Activated CD4-positive, alpha-beta T cell treated with anti-CD3 and anti-CD28 coated beads for 48 hours (primary cell): ENCODE results near the gene MBNL2.

Experiments
- DNase-seq: peaks from one replicate; pipeline ENCODE4 v3.0.0-alpha.2; 2020

MBNL2 gene

DNA sequence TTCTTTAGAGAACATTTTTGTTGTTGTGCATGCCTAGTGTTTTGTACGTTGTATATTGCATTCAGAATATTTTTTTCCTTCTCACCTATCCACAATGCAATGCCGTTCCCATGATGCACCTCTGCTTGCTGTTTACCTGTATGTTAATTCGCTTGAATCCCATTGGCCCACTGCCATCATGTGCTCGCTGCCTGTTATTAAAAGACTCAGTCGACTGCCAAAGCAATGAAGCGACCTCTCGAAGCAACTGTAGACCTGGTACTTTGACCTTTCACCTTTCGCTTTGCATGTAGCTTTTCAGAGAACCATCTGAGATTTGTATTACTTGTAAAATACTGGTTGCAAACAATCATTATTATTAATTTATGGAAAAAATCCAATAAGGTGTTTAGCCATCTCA is 134.5 kb downstream of the MBNL2 start:
- DNase-seq = no peak

DNA sequence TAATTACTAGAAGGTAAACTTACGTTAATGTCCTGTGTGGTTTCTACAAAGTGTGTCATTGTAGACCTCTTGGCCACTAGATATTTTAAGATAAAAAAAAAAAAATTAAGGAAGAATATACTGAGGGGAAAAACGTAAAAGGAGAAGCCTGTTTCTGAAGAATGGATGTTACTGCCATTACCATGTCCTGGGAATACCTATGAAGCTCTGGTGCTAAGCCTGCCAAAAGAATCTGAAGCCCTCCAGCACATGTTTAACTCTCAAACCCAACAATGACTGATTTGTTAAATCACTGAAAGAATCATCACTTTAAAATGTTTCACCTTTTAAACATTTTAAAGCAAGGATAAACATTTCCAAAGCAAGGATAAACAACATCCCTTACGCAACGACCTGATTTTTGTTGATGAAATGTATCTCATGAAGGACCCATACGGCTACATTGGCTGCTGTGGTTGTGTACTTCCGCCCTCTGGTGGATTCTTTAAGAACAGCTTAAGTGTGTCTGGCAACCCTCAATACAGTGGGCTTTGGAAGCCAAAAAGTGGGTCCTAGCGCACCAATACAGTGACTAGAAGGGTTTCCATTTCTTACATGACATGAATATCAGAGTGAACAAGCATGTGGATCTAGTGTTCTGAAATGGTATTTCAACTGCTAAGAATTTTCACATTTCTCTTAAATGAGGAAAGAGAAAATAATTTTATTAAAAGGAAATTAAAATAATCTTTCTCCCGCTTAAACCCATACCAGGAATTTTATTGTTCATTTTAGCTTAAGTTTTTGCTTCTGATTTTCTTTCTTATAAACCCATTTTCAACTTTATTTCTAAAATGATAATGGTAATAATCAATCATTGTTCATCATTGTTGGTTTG is 137.3 kb downstream of the MBNL2 start:
- DNase-seq = peak; percentile 54

DNA sequence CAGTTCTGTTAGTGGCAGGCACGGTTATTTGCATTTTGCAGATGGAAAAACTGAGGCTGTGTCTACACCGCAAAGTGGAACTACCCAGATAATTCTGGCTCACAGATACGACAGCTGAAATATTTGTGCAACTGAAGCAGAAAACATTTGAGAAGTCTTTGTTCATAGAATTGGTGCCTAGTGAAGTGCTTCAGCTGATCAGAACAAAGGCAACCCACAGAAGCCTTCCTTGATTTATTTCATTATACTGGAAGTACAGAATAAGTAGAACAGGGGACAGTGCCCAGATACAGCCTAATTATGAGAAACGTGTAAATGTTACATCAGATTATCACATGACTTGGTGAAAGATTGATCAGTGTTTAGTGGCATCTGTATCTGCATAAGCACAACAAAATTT is 138.5 kb downstream of the MBNL2 start:
- no peak for DNase-seq

DNA sequence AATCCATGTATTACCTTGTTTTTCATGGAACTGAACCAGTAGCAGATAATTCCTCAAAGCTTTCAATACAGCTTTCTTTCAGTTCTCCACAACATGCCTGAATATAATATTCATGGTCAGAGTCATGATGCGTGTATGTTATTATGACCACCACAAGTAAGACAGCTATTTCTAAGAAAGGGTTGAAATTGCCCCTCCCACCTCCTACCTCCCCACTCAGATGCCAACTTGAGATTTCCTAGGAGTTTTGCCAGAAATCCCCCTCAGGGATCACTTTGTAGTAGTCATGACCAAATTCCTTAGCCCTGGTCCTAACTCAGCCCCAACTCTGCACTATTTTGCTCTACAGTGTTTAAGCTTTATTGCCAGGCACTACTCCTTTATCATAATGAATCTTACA is 141.9 kb downstream of the MBNL2 start:
- no peak for DNase-seq

DNA sequence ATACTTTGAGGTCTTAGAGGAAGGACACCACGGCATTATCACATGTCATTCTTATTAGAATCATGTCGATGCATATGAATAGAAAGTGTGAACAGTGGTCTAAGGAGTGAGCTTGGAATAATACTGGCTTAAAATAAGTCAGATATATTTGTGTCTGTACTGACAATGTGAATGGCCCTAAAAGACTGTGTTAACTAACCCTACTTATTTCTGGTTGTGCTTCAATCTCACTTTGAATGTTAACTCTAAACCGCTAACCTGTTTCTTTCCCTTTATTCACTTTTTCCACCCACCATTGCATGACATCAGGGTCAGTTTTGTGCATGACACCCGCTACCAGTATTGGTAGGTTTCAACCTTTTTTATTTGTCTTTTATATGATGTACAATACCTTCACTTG is 142.7 kb downstream of the MBNL2 start:
- no peak for DNase-seq

DNA sequence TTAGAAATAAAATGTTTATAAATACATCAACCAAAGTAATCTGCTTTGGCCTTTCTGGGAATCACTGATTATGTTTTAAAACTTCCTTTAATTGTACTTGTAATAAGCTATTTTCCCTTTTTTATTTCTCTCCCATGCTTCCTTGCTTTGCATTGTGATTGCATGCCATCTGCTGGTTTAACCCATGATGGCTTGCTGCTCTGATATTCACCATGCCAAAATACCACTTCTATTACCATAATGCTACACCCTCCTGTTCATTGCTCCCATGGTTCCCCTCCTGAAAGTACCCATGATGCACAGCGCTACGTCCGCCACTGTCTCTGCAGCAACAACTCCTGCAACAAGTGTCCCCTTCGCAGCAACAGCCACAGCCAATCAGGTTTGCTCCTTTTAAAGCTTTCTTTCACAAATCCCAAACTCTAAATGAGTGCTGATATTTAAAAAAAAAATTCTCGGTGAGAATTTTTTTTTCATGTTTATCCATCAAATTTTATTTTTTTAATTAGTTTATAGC is 144.1 kb downstream of the MBNL2 start:
- DNase-seq = no peak

DNA sequence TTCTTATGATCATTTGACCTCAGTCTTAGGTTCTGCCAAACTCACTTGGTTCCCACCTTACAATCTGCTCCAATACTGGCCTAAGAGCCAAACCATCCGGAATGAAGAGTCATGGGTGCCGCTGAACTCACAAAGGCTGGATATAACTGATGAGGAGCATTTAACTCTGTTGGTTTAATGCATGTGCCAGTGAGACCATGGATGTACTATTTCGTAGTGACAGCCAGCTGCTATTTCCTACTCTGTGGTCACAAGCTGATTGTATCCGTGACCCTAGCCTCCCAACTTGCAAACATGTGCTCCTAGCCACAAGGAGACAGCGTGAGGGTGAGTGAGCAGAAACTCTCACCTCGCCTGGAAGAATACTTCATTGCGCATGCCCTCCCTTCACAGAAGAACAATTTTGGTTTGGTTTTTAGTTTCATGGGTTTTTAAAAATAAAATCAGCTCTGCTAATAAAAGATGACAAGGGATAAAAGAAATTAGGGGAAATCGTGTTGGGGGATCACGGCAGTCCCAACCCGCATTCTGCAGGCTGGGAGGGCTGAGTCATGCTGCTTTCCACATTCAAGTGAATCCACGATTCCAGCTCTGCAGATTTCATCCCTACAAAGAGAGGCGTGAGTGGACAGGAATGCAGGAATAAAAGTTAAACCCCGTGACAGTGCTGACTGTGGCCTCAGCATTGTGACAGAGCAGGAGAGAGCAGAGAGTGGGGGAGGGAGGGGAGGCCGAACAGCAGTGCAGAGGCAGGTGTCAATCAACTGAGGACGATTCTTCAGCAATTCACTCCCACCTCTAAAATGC is 145.1 kb downstream of the MBNL2 start:
- no peak for DNase-seq

DNA sequence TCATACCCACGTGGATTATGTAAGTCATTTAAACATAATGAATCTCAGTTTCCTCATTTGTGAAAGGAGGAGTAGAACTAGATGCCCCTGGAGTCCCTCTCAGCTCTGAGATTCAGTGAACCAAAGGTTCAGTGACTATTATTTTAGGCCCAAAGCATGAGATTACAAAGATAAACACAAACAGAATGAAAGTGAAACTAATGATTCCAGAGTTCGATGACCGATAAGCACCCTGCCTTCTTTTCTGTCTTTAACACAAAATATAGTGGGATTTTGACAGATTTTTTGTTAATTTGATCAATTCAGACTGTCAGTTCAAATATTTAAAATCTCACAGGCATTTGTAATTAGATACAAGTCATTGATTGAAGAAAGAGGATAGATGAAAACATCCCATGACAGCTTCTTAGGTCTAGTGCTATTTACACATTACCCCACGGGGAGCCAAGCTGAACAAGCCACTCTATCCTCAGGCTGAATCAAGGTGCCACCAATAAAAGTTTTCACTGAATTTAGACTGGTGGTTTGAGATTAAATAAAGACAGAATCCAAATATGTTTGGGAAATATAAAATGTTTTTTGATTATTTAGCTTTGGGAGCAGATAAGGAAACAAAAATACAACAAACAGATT is 147.2 kb downstream of the MBNL2 start:
- DNase-seq = no peak

DNA sequence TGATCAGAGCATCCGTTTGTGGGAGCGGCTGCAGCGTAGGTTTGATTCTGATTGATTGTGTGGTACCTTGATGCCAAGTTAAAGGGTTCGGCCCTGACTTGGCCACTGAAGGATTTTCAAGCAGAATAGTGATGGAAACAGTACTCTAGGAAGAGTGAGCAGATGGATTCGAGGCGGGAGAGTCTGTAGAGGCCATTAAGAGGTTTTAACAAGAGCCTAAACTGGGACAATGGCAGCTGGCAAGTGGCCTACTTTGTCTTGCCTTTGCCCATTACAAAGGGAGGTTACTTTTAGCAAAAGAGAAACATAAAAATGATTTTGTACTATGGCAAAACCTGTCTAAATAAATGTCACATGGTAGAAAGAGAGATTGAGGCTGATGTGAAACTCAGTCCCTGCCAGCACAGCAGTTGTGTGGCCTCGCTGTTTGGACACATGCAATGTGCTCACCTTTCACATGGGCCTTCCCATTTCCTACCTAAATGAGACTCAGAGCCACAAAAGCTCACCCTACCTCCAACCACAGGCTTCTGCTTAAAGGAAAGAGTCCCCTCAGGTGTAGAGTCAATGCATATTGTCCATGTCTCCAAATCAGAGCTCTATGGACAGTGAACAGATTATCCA is 149.5 kb downstream of the MBNL2 start:
- no peak for DNase-seq

DNA sequence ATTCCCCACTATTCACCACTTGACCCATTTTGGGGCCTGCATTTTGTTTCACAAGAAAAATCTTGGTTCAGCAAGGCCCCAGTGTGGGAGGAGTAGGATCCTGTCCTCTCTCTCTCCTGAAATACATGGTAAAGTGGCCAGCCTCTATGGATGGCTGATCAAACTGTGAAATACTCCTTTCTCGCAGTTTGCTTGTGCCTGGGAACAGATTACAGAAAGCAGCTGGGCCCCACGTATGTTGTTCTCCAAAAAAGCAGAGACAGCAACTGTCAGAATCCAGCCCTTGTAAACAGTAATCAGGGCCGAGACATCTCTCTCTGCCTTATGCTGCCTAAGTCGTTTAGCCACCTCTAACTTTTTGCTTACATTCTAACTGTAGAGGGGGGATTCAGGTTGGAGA is 150.8 kb downstream of the MBNL2 start:
- DNase-seq = no peak

DNA sequence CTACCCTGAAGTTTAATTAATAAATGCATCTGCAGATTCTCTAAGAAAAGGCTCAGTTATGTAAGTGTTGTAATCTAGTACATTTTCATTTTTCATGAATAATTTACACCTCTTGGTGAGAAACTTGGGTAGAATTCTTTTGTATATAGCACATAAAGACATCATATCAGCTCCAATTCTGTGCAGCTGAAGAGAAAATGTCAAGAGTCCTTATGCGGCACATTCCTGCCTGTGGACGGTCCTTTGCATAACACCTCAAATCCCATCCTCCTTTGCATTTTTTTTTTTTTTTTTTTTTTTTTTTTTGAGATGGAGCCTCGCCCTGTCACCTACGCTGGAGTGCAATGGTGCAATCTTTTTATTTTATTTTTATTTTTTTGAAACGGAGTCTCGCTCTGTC is 151.7 kb downstream of the MBNL2 start:
- no peak for DNase-seq

DNA sequence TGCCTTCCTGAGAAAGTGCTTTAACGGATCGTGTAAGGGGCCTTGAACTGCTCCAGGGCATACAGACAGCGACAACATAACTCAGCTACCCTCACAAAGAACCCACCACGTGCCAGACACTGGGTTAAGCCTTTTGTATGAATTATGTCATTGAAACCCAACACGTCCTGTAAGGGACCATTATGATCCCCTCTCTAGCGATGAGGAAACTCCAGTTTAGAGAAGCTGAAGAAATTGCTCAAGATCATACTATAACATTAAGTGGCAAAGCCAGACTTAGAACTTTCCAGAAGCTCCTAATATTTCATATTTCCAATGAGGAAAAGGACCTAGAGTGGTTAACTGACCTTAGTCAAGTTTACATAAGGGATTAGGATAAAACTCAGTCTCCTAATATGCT is 154.8 kb downstream of the MBNL2 start:
- no peak for DNase-seq

DNA sequence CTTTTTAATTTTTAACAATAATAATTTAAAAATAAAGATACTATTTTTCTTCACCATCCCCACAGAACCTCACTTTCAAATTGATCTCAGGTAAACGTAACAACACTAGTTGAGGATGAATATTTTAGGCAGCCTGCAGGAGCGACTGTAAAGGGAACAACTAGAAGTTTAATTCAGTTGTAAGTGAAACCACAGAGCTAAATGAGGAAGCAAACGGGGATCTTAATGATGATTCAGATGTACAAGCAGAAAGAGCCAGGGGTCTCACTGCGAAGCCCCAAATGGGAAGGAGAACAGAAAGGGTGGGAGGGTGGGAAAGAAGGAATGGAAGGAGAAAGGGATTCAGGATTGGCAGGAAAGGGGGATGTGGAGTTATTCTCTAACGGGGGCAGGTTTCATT is 157.3 kb downstream of the MBNL2 start:
- DNase-seq = no peak

DNA sequence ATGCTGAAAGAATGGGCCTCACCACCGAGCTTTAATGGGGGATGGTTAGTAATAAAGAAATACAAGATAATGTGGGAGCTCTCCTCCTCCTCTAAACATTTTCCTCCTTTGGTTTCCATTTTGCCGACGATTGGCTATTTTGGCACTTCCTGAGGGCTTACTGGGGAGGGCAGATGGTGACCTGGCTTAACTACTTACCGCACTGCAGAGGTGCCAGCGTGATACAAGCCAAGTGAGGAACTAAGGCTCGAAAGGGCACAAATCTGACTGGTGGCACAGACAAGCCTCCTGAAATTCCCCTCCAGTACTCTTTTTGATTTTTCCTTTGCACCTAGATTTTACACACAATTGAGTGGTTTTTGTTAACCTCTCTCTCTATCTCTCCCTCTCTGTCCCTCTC is 158.6 kb downstream of the MBNL2 start:
- no peak for DNase-seq

DNA sequence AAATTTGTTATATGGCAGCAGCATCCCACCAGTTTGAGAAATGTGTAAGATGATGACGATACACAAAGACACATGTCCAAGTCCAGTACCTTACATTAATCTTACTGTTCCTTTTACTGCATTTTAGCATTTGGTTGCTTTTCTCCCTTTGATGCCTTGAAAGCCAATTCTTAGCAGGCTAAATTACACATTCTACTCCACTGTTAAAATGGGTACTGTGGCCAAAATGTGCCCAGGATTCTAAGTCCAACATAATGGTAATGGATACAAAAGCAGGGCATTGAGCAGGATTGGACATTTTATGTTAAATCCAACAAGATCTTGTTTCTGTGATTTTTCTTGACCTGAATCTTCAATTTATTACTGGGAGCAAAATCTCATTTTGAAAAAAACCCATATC is 159.1 kb downstream of the MBNL2 start:
- DNase-seq = no peak

DNA sequence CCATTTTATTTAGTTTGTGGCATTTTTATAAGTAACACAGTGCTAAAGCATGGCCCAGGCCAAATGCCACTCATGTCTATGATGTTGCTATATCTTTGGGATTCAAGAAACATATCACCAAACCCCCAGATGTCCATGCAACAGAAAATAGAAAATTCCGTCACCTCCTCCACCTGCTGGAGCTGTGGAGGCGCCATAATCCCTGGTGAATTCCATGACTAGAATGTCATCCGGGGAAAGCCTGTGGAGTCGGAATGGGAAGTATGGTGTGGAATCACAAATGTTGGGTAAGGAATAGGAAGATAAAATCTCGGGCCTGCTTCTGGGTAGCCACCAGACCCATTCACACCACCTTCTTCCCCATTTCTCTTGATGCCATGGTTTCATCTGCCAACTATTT is 160.1 kb downstream of the MBNL2 start:
- DNase-seq = no peak

DNA sequence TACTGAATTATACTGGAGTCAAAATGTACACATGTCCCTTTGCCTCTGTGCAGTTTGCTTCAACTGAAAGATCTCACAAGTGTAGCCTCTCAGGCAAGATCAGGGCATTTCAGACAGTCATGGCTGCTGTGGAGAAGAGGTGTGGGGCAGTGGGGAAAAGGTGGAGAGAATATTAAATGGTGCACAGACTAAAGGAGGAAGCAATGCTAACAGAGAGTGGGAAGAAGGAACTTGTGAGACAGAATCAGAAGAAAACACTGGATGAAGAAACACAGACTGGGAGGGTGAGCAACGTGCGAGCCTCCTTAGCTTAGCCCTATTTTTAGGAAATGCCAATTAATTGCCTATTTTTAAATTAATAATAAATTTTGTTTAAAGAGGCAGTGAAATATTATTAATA is 162.2 kb downstream of the MBNL2 start:
- DNase-seq = no peak

DNA sequence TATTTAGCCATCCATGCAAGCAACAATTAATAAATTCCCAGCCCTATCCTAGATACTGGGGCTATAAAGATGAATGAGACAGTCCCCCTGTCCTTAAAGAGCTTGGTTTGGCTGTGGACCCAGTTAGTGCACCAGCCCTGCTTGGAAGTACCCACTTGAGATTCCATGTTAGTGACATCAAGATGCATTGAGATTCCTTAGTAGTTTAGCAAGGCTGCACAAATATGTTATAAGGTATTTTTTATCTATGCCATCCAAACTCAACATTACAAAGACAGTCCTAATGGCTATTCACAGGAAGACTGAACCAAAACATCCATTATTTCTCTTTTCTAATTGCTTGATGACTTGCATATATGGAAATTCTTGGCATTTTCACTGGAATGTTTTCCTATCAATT is 163.0 kb downstream of the MBNL2 start:
- DNase-seq = no peak

DNA sequence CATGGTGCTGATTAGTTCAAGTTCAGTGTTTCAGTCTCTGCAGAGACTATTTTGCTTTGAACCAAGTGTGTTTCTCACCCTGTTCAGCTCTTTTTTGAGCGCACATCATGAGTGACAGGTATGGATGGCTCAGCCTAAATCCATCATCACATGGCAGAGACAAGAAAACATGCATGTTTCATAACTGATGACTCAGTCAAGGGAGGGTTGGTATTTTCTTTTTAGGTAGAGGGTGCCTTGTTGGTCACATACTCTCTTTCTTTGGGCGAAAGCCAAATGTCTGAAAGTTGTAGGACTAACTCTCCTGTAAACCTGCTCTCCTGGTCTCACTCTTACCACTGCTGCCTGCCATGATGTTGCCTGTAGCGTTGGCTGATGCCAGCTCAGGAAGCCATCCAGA is 163.7 kb downstream of the MBNL2 start:
- no peak for DNase-seq

DNA sequence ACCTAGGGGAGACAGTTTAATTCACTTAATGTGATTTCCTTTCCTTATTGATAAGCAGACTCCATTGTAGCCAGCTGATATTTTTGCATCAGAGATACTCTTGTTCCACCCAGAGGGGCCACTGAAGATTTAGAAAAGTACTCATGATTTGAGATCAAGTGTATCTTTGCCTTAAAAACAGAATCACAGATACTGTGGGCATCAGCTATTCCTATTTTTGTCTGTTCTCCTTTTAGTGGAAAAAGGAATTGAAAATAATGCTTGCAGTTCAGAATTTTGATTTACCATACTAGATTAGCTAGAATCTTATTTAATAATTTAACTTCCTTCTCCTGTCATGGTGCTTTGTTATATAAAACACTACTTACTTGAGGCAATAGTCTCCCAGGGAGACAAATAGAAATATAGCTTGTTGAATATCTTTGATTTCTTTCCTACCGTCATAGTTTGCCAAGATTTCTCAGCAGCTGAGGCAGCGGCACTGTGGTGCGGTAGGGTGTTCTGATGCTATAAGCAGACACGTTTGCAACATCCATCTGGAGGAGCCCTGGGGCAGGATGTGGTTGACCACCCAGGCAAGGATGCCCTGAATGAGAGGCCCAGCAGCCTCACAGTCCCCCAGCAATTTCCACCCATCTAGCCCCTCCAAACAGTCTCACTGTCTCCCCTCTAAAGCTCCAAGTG is 164.8 kb downstream of the MBNL2 start:
- DNase-seq = peak; percentile 10

DNA sequence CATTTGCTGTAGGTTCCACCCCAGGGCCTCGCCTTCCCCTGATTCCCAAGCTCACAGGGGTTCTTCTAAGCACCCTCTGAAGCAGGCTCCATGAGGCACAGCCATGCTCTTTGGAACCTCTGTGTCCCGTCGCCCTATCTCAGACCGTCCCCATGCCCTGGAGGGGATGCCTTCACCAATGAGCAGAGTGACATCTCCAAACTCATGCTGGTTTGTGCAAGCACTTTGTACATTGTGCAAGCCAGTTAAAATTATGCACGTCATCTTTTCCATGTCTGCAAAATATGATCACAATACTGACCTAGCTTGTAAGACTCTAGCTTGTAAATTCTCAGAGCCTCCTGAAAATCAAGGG is 165.3 kb downstream of the MBNL2 start:
- DNase-seq = no peak

DNA sequence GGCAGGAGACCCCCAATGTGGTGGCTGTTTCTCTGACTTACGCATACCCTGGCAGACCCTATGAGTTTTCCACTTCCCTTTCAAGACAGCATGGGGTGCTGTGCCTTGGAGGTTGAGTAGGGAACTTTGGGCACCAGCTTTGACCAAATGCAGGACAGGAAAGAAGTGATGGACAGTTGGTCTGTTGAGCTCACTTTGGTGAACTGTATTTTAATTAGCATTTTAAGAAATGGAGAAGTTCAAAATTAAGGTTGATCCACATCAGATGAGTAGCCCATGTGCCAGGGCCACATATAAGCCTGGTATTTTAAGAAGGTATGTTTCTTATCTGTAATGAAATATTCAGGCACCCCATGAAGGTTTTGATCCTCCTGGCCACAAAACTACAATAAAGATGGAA is 165.8 kb downstream of the MBNL2 start:
- no peak for DNase-seq

DNA sequence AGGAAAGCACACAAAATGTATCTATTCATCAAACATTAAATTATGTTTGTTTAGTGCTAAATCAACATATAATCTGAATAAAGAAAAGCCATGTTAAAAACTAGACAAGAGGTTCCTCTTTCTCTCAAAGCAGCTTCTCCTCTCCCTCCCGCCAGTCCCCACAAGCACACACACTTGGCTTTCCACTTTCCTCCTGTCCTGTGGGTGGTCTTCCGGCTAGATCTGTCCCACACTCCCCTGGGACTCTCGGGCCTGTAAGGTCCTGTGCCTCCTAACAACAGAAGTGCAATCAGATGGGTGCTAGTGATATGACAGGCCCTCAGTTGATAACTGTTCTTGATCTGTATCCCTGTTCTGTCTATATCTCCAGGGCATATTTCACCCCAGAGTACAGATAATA is 166.2 kb downstream of the MBNL2 start:
- DNase-seq = no peak
